Astrocyte of the hippocampus (primary cell): ENCODE measurements around the gene IDUA.
A peak's percentile ranks its signal among the peaks of the same experiment; 100 is the strongest.
"Not testable (repeated sequence)": the region's sequence is repeated elsewhere in the genome, so short reads cannot be mapped to it uniquely, and the experiment has no call there.

Source experiments
- DNase-seq: peaks from one replicate; pipeline ENCODE4 v3.0.0; 2011; ENCODE audit warnings: low read depth, low spot score

IDUA gene

GRCh38 chr4:986879-987623 is at the start of gene IDUA:
Gene IDUA (plus strand): TSS chr4:987044. CDS start chr4:987085, 41 bp downstream.
- peak; percentile 87 for DNase-seq

DNA sequence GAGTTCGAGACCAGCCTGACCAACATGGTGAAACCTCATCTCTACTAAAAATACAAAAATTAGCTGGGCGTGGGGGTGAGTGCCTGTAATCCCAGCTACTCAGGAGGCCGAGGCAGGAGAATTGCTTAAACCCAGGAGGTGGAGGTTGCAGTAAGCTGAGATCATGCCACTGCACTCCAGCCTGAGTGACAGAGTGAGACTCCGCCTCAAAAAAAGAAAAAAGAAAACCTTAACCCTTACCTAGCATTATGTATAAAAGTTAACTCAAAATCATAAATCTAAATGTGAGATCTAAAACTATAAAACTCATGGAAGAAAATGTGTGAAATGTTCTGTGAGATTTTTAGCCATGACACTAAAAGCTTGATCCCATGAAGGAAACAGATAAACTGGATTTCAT is 47.3 kb upstream of the IDUA start:
- DNase-seq, result not testable (repeated sequence)

- peak; percentile 46 for DNase-seq
Measured at GRCh38 chr4:945274-946102, 41.4 kb upstream of the IDUA start.

DNA sequence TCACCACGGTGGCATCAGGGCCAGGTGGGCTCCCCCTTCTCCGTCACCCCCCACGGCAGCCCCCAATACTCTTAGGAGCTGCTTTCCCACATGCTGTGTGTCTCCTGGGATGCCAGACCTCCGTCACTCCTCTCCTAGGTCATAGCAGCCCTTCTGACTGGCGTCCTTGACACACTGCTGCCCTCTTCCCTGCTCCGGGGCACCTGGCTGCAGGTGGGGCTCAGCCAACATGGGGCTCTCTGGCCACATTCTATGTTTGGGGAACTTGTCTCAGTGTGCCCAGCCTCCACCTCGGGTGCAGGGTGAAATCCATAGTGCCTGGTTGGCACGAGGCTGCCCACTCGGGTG is 40.8 kb upstream of the IDUA start:
- no peak for DNase-seq

- DNase-seq, result no peak
Measured at GRCh38 chr4:946517-947471, 40.0 kb upstream of the IDUA start.

DNA sequence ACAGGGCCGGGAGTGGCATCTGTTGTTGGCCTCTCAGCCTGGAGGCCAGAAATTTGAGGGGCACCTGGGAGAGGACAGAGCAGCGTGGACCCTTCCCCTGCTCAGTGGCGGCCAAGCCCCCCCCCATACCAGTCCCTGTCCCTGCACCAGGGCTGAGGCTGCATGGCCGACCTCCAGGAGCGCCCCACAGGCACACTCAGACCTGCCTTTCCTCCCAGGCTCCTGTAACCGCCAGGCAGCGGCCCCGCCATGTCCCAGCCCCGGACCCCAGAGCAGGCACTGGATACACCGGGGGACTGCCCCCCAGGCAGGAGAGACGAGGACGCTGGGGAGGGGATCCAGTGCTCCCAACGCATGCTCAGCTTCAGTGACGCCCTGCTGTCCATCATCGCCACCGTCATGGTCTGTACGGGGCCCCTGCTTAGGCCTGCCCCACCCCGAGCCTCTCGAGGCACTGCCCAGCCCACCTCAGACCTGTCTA is 39.3 kb upstream of the IDUA start:
- DNase-seq, result no peak

DNA sequence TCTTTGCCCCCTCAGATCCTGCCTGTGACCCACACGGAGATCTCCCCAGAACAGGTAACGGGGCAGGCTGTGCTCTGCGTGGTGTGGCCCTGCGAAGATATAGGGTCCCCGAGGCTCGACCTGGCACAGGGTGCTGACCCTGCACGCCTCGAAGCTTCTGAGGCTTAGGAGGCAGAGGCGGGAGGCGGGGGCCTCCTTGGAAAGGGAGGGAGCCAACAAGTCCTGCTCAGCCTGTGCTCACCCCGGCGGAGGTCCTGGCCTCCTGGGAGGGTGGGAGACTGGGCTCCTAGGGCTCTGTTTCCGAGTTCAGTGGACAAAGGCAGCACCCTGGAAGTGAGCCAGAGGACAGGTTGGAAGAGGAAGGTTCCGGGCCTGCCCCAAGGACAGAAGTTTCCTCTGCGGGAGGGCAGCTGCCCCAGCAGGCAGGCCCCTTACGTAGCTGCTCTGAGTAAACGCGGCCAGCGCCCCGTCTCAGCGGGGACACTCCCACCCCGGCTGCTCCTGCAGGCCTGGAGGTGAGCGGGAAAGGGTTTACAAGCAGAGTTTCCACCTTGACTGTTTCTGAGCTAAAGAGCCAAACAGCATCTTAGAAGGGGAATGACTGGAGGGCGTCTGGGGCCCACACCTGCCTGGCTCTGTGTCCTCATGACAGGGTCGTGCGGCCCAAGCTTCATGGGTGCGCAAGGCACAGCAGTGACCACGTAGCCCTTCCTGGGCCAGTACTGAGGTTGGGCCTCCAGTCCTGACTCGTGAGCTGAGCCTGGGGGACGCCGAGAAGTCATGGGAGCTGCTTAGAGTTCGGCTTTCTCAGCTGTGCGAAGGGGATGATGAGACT is 38.5 kb upstream of the IDUA start:
- no peak for DNase-seq

- DNase-seq, result no peak
Measured at GRCh38 chr4:948936-949300, 37.9 kb upstream of the IDUA start.

DNA sequence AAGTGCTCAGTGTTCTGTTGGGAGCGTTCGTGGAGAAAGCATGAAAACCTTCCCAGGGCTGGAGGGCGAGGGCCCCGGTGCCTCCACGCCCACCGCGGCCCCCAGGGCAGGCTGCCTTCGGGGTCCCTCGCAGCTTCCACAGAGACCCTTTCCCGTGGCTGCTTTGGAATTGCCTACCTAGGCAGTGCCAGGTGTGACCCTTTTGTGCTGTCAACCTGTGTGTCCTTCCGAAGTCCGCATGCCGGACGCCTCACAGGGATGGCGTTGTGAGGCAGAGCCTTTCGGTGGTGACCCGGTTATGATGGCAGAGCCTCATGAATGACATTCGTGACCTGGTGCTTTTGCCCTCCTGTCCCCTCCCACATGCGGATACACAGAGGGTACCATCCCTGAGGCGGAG is 37.2 kb upstream of the IDUA start:
- DNase-seq, result no peak

- no peak for DNase-seq
Measured at GRCh38 chr4:950136-951020, 36.5 kb upstream of the IDUA start.

- DNase-seq, result no peak
Measured at GRCh38 chr4:951186-951585, 35.7 kb upstream of the IDUA start.

DNA sequence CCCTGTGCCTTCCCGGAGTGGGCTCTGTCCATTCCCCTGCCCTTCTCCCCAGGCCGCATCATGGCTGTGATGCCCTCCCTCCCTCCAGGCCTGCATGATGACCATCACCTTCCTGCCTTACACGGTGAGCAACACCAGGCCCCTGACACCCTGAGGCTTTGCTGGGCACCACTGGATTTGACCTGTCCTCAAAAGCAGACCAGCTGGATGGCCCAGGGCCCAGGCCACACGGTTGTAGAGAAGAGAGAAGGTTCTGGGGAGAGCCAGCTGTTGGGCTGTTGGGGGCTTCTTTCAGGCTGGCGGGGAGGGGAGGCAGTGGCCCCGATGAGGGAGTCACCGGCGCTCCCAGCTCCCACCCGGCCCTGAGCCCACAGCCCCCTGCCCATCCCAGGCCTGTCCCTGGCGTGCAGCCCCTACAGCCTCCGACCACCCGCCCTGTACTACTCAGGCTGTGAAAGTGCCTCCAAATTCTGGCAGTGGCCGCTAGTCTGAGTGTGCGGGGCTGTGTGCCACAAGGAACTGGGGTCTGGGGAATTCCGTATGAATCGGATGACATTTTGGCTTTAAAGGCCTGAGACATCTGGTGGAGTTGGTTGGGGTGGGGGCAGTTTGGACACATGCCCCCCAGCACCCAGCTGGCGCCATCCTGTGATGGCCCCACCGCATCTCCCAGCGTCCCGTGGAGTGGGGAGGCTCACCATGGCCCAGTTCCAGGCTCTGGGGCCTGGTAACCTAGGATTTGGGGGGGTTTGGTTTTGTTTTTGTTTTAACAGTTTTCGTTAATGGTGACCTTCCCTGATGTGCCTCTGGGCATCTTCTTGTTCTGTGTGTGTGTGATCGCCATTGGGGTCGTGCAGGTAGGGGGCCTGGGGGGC is 35.0 kb upstream of the IDUA start:
- DNase-seq, result no peak

DNA sequence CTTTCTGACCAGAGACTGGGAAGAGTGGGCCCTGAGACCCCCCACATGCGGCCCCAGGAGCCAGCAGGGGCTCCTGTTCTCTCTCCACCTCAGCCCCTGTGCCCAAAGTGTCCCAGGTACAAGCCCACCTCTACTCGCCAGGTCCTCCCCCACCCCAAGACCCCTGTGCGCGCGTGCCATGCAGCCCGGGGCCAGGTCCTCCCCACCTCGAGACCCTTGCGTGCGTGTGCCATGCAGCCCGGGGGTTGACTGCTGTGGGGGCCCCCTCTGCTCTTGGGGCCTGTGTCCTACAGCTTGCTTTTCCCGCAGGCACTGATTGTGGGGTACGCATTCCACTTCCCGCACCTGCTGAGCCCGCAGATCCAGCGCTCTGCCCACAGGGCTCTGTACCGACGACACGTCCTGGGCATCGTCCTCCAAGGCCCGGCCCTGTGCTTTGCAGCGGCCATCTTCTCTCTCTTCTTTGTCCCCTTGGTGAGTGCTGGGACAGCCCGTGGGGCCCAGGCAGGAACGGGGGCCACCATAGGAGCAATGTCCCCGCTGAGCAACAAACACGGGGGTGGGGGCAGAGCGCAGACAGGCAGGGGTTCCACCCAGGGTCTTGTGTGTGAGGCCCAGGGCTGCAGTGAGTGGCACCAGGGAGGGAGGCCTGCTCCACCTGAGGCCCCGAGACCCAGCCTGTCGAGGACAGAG is 33.8 kb upstream of the IDUA start:
- DNase-seq, result no peak

- no peak for DNase-seq
Measured at GRCh38 chr4:953574-953915, 33.3 kb upstream of the IDUA start.

GRCh38 chr4:954211-955020 is 32.4 kb upstream of the IDUA start:
- no peak for DNase-seq

DNA sequence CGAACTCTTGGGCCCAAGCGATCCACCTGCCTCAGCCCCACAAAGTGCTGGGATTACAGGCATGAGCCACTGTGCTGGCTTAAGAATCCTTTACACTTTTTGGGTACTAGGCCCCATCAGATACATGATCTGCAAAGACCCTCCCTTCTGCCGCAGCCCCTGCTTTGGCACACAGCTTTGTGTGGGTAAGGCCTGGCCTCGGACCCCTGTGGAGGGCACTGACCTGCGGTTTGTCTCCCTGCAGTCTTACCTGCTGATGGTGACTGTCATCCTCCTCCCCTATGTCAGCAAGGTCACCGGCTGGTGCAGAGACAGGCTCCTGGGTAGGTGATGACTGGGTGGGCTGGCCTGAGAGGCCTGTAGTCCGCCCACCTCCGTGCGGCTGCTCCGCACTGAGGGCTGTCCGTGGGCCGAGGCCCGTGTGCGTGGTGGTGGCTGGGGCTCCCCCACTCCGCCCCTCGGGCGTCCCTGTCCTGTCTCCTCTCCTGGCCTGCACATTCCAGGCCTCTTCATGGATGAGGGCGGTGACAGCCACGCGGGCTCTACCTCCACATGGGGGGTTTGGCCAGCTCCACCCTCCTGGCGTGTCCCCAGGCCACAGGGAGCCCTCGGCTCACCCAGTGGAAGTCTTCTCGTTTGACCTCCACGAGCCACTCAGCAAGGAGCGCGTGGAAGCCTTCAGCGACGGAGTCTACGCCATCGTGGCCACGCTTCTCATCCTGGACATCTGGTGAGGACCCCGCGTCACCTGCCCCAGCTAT is 31.5 kb upstream of the IDUA start:
- no peak for DNase-seq

DNA sequence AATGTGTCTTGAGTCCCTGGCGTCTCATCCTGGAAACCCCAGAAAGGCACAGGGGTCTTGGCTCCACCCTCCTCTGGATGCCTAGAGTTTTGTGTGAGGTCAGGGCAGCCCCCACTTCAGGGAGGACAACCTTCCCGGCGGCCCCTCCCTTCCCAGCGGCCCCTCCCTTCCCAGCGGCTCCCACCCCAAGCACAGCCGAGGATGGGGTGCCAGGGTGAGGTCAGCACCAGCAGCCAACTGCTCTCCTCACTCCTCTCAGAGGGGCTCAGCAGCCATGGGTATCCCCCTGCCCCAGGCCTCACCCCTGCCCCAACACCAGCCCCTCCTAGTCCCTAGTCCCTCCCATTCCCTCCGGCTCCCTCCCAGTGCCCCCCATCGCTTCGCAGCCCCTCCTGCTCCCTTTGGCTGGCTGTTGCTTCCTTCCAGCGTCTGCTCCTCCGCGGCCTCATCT is 30.9 kb upstream of the IDUA start:
- DNase-seq, result no peak
